AG10803 (cell line): ENCODE results near the gene MYL5.

Source experiments
- DNase-seq: peaks from one replicate; pipeline ENCODE4 v3.0.0; 2010; ENCODE audit warnings: low read depth
- H3K4me3 ChIP-seq: 2 replicates; pipeline ENCODE4 v1.5.1; 2011; ENCODE audit warnings: mild to moderate bottlenecking, low read length, control low read depth
- CTCF ChIP-seq: conservative IDR thresholded peaks from 2 replicates; pipeline ENCODE4 v1.5.1; 2011; ENCODE audit warnings: mild to moderate bottlenecking, low read length, control low read depth, inconsistent platforms

The MYL5 gene

DNA sequence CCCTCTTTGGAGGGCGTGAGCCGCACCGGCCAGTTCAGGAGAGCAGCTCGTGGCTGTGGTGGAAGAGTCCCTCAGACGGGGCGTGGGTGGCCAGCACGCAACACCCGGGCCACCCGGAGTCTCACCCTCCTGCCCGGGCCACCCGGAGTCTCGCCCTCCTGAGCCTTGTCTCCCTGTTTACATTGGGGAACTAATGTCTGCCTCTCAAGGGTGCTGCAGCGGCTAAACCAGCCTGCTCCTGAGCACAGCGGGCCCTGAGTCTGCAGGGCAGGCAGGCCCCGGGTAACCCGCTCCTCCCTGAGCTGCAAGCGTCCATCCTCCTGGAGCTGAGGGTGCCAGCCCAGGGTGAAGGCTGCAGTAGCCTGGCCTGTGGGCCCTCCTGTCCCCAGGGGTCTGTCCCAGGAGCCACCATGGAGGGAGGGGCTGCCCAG is 46.0 kb upstream of the MYL5 start:
- no peak for TF ChIP-seq CTCF
- no peak overlapping the region for H3K4me3 ChIP-seq
- no peak for DNase-seq

DNA sequence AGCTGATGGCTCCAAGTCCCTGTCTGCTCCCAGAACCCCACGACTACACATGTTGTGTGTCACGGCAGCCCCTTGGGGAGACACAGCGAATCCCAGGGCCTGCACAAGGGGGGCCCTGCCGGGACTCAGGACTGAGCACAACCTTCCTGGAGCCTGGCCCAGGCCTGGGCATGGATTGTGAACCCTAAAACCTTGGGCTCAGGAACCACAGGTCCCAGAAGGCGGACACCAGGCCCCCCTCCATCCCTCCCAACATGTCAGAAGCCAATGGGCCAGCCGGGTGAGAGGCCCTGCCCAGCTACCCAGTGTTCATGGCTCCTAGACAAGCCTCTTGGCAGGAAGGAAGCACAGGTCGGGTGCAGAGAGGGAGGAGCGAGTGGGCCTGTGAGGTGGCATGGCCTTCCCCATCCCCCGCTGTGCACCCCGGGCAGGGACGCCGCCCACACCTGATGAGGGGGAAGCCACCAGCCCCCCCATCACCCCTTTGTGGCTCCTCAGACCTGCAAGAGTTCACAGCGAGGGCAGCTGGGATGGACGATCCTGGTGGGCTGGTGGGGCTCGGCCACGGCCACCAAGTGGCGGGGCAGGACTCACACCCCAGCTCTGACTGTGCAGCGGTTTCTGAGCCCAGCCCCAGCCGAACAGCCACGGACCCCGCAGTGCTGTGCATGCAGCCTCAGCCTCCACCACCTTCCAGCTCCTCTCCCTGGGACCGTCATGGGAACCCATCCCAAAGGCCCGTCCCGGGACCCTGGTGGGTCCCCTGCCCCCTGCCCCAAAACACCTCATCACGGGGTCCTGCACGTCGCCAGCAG is 45.3 kb upstream of the MYL5 start:
- TF ChIP-seq CTCF: no peak
- no peak overlapping the region for H3K4me3 ChIP-seq
- DNase-seq: no peak

- no peak overlapping the region for H3K4me3 ChIP-seq
- TF ChIP-seq CTCF: no peak
- DNase-seq: no peak
Observed at GRCh38 chr4:629636-629914, 44.8 kb upstream of the MYL5 start.

DNA sequence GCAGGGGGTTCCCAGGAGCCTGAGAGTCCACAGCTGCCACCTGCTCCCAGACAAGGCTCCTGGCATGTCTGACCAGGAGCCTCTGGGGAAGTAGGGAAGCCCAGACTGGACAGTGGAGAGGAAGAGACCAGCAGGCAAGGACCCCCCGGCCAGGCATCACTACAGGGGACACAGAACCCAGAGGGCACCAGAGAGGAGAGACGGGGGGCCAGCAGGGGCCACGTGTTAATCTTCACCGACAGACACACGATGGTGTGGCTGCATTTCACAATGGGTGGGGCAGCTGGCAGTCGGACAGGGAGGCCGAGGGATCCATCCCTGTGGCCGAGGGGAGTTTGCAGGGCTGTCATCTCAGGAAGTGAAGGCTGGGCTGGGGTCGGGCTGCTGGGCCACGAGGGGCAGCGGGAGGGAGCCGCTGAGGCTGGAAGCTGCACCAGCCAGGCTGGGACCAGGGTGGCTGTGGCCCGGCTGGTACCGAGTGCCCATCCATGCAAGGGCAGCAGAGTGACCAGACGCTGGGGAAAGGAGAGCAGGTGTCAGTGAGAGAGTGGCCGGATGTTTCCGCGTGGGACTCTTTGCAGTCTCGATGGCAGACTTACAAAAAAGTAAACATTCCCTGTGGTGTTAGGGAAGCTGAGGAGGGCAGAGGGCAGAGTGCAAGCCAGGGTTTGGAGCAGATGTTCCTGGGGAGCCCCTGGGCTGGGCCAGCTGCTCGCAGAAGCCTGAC is 44.3 kb upstream of the MYL5 start:
- DNase-seq: no peak
- H3K4me3 ChIP-seq: no peak overlapping the region
- no peak for TF ChIP-seq CTCF

DNA sequence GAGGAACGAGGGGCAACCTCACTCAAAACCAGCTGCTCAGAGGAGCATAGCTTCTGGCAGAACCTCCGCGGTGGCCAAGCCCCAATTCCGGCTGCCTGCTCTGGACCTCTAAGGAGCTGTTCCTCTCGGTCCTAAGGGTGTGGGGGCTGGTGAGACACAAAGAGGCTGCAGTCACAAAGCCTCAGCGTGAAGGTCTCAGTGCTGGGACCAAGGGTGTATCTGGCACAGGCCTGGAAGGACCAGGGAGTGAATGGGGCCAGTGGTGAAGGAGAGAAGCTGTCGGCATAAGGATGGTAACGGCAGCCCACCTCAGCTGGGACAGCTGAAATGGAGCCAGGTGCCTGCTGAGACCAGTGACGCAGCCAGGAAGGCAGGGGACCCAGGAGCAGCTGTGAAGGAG is 43.7 kb upstream of the MYL5 start:
- no peak overlapping the region for H3K4me3 ChIP-seq
- DNase-seq: no peak
- TF ChIP-seq CTCF: no peak

- H3K4me3 ChIP-seq: no peak overlapping the region
- no peak for TF ChIP-seq CTCF
- no peak for DNase-seq
Observed at GRCh38 chr4:632196-632790, 42.0 kb upstream of the MYL5 start.

GRCh38 chr4:632926-633325 is 41.4 kb upstream of the MYL5 start:
- no peak overlapping the region for H3K4me3 ChIP-seq
- no peak for TF ChIP-seq CTCF
- no peak for DNase-seq
